Measurements from ENCODE around the gene VCL. TPM values are rescaled to one million over a fixed set of nuclear protein-coding genes. Genes with fewer than 3 reads are reported as not detected.

The VCL gene
- total RNA-seq, 1 experiment from 2014 or later: 495 TPM

GRCh38 chr10:74035303-74035702 is 37.4 kb downstream of the VCL start:
- ATAC-seq: no peak
- no peaks in the 10 kb centered on the region for H3K9me3 ChIP-seq (ENCODE audit: control insufficient read depth, insufficient read depth, low read depth, low read length)
- no peaks in the 10 kb centered on the region for H3K27me3 ChIP-seq (ENCODE audit: control insufficient read depth, insufficient read depth, low read length)
- POLR2A ChIA-PET: interaction anchor here (0.6 kb wide), 1 partner anchor 1431 kb away, joined by 11 read pairs; no protein-coding TSS in a partner anchor
- no TSS peak for BruUV-seq (replicated peaks)
- no peak for DNase-seq (ENCODE audit: low read depth, low spot score)
- CTCF ChIA-PET: interaction anchor here (0.7 kb wide), 1 partner anchor 37 kb away, joined by 3 read pairs; no protein-coding TSS in a partner anchor
- TF ChIP-seq REST (IDR thresholded peaks at IDR 0.05; ENCODE audit: insufficient read depth in 1 of 2, low read depth in 2 of 2, low read length in 1 of 2): no peak
- no peak for TF ChIP-seq CTCF (IDR thresholded peaks at IDR 0.05)
- TF ChIP-seq SIN3A (IDR thresholded peaks at IDR 0.05; ENCODE audit: borderline replicate concordance, insufficient read depth, low read depth, low read length): no peak
- no peak for TF ChIP-seq POLR2AphosphoS5 (IDR thresholded peaks at IDR 0.05; ENCODE audit: low read depth, low read length)
- no peak for TF ChIP-seq TCF7L2 (IDR thresholded peaks at IDR 0.05; ENCODE audit: low read depth, low read length)
- no peak overlapping the region for H3K4me3 ChIP-seq (ENCODE audit: low read depth in 2 of 2, low read length in 2 of 2)
- H3K36me3 ChIP-seq (ENCODE audit: control insufficient read depth, insufficient read depth, low read length): peaks cover 4% of the 10 kb centered on the region; the same call in 1 of the 2 replicates
- H3K27ac ChIP-seq (ENCODE audit: low read length): no peak overlapping the region
- peaks cover 51% of the 10 kb centered on the region for H3K4me1 ChIP-seq (ENCODE audit: control insufficient read depth, insufficient read depth, low read length)
- in situ Hi-C loops (cut with HindIII; ENCODE audit: low pct_unique_long_range_greater_than_20kb, low sequenced_read_pairs): no loop called here
- intact Hi-C loops (cut with micrococcal nuclease; ENCODE audit: unreplicated experiment): no loop called here

GRCh38 chr10:74036474-74036873 is 38.6 kb downstream of the VCL start:
- CTCF ChIA-PET: no interaction called here
- H3K4me1 ChIP-seq (ENCODE audit: control insufficient read depth, insufficient read depth, low read length): peaks cover 41% of the 10 kb centered on the region
- TF ChIP-seq TCF7L2 (IDR thresholded peaks at IDR 0.05; ENCODE audit: low read depth, low read length) (no peak), SIN3A (IDR thresholded peaks at IDR 0.05; ENCODE audit: borderline replicate concordance, insufficient read depth, low read depth, low read length) (no peak), CTCF (IDR thresholded peaks at IDR 0.05) (no peak), REST (IDR thresholded peaks at IDR 0.05; ENCODE audit: insufficient read depth in 1 of 2, low read depth in 2 of 2, low read length in 1 of 2) (no peak), POLR2AphosphoS5 (IDR thresholded peaks at IDR 0.05; ENCODE audit: low read depth, low read length) (no peak)
- H3K27ac ChIP-seq (ENCODE audit: low read length): no peak overlapping the region
- ATAC-seq (no peak), DNase-seq (ENCODE audit: low read depth, low spot score) (no peak)
- POLR2A ChIA-PET: interaction anchor here (0.6 to 0.7 kb wide), 2 partner anchors 37 to 62 kb away, joined by 3 read pairs; no protein-coding TSS in a partner anchor
- no peaks in the 10 kb centered on the region for H3K27me3 ChIP-seq (ENCODE audit: control insufficient read depth, insufficient read depth, low read length)
- in situ Hi-C loops (cut with HindIII; ENCODE audit: low pct_unique_long_range_greater_than_20kb, low sequenced_read_pairs): no loop called here
- no peak overlapping the region for H3K4me3 ChIP-seq (ENCODE audit: low read depth in 2 of 2, low read length in 2 of 2)
- H3K9me3 ChIP-seq (ENCODE audit: control insufficient read depth, insufficient read depth, low read depth, low read length): no peaks in the 10 kb centered on the region
- H3K36me3 ChIP-seq (ENCODE audit: control insufficient read depth, insufficient read depth, low read length): no peaks in the 10 kb centered on the region; the same call in 1 of the 2 replicates
- BruUV-seq (replicated peaks): no TSS peak
- intact Hi-C loops (cut with micrococcal nuclease; ENCODE audit: unreplicated experiment): no loop called here

Measured in Panc1 (cell line).